Germinal center (tissue), 1 donor: ENCODE data around the gene XK.
A peak's percentile ranks its signal among the peaks of the same experiment; 100 is the strongest.
"Not testable (repeated sequence)": the region's sequence is repeated elsewhere in the genome, so short reads cannot be mapped to it uniquely, and the experiment has no call there.

Experiments used
- DNase-seq: peaks from one replicate; pipeline ENCODE4 v3.0.0; 2012; ENCODE audit warnings: mixed read lengths, low spot score

XK gene

GRCh38 chrX:37685381-37686359, at the start of gene XK:
Gene XK, plus strand, starts transcription at chrX:37685791. Its CDS starts 171 bp downstream, at chrX:37685962.
- DNase-seq = peak; percentile 5

GRCh38 chrX:37638047-37638446, 47.5 kb upstream of the XK start:
- no peak for DNase-seq

- no peak for DNase-seq
Observed at GRCh38 chrX:37640142-37640541, 45.4 kb upstream of the XK start.

- DNase-seq = no peak
Observed at GRCh38 chrX:37641859-37642258, 43.7 kb upstream of the XK start.

- no peak for DNase-seq
Observed at GRCh38 chrX:37644381-37645305, 40.9 kb upstream of the XK start.

- DNase-seq = no peak
Observed at GRCh38 chrX:37646254-37646653, 39.3 kb upstream of the XK start.

- not testable (repeated sequence) for DNase-seq
Observed at GRCh38 chrX:37650879-37651278, 34.7 kb upstream of the XK start.

GRCh38 chrX:37651921-37652452, 33.6 kb upstream of the XK start:
- no peak for DNase-seq

GRCh38 chrX:37652589-37653231, 32.9 kb upstream of the XK start:
- DNase-seq = no peak

- DNase-seq = no peak
Observed at GRCh38 chrX:37653397-37654085, 32.0 kb upstream of the XK start.

GRCh38 chrX:37658343-37659030, 27.1 kb upstream of the XK start:
- DNase-seq = no peak

GRCh38 chrX:37659047-37659446, 26.5 kb upstream of the XK start:
- DNase-seq = no peak

GRCh38 chrX:37662181-37662580, 23.4 kb upstream of the XK start:
- DNase-seq = no peak

- DNase-seq = no peak
Observed at GRCh38 chrX:37666516-37666915, 19.1 kb upstream of the XK start.

GRCh38 chrX:37667141-37667540, 18.4 kb upstream of the XK start:
- DNase-seq = no peak

GRCh38 chrX:37672563-37672962, 13.0 kb upstream of the XK start:
- DNase-seq = no peak

GRCh38 chrX:37676811-37677210, 8.8 kb upstream of the XK start:
- no peak for DNase-seq

- no peak for DNase-seq
Observed at GRCh38 chrX:37677243-37677642, 8.3 kb upstream of the XK start.

- DNase-seq = no peak
Observed at GRCh38 chrX:37677765-37678164, 7.8 kb upstream of the XK start.

GRCh38 chrX:37678574-37678973, 7.0 kb upstream of the XK start:
- DNase-seq = no peak

GRCh38 chrX:37679230-37679629, 6.4 kb upstream of the XK start:
- DNase-seq = no peak
